ENCODE results near the gene RAB30.

RAB30 gene

DNA sequence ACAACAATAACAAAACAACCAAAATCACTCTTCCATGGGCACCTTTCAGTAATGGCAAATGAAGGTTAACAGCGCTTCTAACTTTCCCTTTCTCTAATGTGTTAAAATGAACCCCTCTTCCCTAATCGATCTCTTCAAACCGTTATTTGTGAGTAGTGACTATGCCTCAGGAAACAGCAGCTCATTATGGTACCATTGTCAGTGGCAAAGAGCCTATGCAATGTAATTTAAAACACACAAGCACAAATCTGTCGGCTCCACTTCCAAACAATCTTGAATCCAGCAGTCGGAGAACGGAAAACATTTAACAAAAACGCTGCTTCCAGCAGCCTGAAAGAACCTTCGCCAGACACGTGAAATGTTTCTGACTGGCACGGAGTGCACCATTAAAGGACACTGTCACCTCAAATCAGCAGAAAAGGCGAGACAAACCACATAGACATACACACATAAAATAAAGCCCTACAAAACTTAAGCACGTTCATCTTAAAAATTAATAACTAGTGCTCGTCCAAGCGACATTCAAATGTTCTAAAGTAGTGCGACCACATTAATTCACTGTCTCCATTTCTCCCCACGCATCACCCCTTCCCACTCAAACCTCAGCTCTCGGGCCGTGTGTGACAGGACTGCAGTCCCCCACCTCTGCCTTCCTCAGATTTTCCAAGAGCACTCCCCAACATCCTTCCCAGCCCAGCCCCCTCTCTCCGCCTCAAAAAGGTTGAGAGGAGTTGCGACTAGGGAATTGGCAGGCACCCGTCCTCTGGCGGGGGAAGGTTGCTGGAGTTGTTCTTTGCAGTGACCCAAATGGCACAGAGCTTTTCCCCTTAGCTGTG lies 748 bp downstream of the RAB30 start:
- no peak for DNase-seq (ENCODE audit: low read depth in 2 of 2)

DNA sequence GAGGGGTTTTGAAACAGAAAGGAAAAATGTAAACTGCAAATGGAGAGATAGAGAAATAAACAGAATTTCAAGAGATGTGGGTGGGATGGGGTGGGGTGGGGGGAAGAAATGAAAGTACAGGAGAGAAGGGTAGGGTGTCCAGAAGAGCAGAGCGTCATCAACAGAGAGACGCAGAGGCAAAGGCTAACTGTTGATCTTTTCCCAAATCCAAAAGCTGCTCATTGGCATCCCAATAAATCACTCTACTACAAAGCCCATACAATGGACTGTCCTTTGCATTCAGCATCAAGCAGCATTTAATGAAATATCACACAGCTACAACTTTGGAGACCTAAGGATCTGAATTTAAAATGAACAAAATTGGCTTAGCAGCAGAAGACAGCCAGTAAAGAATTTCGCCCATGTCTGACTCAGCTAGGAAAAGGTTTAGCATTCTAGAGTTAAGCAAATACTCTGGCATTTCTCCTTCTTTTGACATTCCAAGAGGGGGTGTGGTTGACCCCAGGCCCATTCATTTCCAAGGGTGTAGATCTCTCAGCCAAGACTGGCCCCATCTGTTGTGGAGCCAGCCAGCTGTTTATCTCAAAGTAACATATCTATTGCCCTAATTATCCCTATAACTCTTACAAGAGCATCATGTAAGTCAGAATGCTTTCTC lies 1.5 kb downstream of the RAB30 start:
- DNase-seq (ENCODE audit: low read depth in 2 of 2), result no peak

DNA sequence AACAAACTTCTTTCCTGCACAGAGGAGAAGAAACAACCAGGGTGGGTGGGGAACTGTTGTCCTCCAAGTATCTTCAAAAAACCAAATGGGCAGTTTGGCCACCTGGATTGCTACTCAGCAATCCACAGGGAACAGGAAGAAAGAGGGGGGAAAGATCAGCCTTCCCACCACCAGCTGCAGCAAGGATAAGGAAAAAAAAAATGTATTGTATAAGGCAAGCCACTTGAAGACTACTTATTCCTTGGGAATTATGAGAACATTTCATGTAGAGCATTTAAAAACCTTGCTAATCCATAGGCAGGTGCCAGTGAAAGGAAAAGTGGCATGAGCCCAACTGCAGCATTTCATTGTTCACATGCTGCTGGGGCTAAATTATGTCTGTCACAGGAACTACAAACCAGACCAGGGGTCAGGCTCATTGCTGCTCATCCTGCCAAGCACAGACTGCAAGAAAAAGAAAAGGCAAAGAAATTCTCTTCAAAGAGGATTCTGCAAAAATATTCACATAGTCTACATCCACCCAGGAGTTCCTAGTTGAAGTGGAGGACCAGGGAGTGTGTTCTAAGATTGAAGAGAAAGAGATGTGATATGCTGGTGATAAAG lies 2.2 kb downstream of the RAB30 start:
- DNase-seq (ENCODE audit: low read depth in 2 of 2), result no peak

DNA sequence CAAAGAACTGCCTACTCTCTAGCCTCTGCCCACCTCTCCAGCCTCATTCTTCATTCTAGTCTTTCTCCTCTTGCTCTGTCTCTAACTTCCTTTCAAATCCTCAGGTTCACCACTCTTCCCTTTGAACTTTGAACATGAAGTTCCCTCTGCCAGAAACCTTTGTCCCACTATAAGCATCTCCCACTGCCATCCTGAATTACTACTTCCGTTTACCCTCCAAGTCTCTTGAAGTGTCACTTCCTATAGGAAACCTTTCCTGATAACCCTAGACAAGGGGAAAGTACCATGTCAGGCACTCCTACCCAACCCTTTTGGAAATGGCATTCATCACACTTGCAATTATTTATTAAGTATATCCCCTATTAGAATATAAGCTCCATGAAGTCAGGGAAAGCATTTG lies 3.1 kb downstream of the RAB30 start:
- no peak for DNase-seq (ENCODE audit: low read depth in 2 of 2)

DNA sequence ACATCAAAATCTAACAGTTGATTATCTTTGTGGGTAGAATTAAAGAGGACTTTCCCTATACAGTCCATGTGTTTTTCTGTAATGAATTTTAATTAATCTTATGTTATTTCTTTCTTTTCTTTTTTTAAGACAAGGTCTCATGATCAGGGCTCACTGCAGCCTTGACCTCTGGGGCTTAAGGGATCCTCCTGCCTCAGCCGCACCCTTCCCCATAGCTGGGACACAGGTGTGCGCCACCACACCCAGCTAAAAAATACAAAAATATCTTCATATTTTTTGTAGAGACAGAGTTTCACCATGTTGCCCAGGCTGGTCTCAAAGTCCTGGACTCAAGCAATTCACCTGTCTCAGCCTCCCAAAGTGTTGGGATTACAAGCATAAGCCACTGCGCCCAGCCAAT lies 7.7 kb downstream of the RAB30 start:
- no peak for DNase-seq (ENCODE audit: low read depth in 2 of 2)

DNA sequence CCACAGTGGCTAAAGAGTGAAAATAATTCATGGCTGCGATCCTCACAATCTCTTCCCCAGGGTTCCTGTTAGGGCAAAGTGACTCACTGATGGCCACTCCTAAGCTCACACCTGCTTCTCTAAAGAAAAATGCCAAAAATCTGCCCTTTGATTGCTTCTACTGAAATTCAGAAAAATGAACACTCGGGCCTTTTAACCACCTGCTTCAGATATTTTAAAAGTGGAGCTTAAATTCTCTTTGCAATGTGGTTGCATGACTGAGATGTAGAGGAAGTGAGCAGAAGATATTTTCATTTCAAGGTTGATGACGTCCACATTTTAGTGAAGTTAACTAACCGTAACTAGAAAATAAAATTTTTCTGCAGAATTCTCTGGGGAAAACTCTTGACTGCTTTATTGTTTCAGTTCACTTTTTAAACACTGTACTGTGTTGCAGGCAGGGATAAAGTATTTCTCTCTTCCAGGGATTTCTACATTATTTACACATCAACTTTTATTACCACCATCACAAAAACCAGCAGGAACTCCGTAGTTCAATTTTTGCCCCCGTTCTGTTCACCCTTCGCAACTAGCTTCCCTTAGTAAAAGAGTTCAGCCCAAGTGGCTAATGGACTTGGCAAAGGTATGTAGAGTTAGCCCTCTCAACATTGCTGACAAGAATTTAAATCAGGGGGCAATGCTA lies 8.5 kb downstream of the RAB30 start:
- no peak for DNase-seq (ENCODE audit: low read depth in 2 of 2)

DNA sequence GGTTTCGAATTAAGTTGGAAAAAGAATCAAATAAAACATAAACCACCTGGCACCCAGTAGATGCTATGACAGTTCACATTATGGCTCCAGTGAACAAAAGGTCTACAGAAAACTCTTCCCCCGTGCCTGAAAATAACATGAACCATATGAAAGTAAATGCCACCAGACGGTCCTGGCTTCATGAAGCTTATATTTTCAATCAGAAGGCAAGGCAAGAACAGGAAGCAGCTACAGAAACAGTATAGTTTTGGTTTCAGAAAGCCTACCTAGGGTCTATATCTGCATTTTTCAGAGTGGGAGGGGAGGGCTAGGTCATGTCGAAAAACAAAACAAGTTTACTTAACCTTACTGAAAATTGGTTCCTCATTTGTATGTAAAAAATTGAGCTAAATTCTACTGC lies 9.8 kb downstream of the RAB30 start:
- no peak for DNase-seq (ENCODE audit: low read depth in 2 of 2)

DNA sequence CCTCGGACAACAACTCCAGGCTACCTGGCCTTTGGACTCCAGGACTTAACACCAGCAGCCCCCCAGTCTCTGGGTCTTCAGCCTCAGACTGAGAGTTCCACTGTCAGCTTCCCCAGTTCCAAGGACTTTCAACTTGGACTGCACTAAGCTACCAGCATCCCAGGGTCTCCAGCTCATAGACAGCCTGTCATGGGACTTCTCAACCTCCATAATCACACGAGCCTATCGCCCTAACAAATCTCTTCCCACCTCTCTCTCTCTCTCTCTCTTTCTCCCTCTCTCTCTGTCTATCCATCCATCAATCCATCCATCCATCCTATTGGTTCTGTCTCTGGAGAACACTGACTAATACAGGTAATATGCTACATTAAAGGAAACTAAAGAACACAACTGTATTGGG lies 10.7 kb downstream of the RAB30 start:
- no peak for DNase-seq (ENCODE audit: low read depth in 2 of 2)

DNA sequence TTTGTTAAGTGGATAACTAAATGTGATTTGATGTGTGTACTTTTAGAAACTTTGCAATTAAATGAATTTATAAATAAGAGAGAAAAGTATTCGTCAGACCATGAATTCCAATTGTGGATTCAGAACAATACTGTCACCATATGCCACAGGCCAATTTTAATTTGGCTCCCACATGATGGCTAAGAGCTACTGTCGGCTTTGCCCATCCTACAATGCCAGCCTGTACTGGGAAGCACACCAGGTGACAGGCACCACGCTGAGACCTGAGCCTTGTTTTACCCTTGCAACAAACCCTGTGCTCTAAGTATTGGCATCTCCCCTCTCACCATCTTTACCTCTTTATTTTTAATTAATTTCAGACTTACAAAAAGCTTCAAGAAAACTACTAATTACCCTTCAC lies 14.0 kb downstream of the RAB30 start:
- no peak for DNase-seq (ENCODE audit: low read depth in 2 of 2)

DNA sequence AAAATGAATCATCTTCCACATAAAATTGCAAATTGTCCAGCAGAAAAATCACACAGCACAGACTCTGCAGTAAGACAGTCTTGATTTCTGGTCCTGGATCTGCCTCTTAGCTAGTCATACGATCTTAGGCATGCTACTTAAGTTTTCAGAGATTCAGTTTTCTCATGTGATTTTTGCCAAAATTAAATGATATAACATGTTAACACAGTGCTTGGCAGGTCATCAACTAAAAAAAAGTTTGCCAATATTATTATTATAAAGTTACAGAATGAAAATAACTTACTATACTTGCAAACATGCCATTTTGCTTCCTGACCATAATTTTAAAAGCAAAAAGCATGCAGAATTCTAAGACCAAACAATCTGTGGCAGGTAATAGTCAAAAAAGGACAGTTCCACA lies 15.1 kb downstream of the RAB30 start:
- no peak for DNase-seq (ENCODE audit: low read depth in 2 of 2)

DNA sequence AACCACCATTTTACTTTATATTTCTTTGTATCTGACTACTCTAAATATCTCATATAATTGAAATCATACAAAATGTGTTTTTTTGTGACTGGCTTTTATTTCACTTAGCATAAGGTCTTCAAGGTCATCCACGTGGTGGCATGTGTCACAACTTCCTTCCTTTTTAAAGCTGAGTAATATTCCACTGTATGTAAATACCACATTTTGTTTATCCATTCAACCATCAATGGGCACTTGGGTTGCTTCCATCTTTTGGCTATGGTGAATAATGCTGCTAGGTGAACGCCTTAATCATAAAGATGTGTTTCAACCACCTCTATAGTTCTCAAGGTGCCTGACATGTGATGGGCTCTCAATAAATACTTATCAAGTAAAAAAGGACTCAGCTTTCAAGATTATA lies 15.5 kb downstream of the RAB30 start:
- DNase-seq (ENCODE audit: low read depth in 2 of 2), result no peak

DNA sequence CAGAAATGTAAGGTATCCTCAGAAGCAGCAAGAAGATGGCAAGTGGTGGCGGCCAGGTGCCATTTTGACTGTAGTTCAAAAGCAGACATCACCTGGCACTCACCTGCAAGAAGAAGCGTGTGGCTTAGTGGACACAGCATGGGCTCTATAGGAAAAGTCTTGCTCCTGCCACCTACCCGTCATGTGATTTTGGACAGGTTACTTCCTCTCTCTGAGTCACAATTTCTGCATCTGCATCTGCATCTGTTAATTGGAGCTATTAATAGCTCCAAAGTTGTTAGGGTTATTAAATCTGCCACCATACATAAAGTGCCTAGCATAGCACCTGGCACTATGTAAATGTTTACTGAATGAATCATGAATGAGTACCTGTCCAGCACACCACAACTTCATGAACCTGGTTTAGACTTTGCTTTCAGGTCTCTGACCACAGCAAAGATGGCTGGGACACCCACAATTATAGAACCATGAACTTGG lies 16.8 kb downstream of the RAB30 start:
- no peak for DNase-seq (ENCODE audit: low read depth in 2 of 2)

DNA sequence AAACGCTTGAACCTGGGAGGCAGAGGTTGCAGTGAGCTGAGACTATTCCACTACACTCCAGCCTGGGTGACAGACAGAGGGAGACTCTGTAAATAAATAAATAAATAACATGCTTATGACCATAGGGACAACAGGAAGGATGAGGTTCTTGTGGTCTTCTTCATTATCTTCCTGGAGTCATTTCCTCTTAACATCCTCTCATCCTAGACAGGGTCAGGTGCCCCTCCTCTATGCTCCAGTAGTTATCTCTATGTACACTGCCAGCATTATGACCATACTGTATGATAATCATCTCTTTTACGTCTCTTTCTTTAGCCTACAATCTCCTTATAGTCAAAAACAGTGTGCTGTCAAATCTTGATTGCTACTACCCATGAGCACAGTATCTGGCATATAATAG lies 17.7 kb downstream of the RAB30 start:
- DNase-seq (ENCODE audit: low read depth in 2 of 2), result no peak

DNA sequence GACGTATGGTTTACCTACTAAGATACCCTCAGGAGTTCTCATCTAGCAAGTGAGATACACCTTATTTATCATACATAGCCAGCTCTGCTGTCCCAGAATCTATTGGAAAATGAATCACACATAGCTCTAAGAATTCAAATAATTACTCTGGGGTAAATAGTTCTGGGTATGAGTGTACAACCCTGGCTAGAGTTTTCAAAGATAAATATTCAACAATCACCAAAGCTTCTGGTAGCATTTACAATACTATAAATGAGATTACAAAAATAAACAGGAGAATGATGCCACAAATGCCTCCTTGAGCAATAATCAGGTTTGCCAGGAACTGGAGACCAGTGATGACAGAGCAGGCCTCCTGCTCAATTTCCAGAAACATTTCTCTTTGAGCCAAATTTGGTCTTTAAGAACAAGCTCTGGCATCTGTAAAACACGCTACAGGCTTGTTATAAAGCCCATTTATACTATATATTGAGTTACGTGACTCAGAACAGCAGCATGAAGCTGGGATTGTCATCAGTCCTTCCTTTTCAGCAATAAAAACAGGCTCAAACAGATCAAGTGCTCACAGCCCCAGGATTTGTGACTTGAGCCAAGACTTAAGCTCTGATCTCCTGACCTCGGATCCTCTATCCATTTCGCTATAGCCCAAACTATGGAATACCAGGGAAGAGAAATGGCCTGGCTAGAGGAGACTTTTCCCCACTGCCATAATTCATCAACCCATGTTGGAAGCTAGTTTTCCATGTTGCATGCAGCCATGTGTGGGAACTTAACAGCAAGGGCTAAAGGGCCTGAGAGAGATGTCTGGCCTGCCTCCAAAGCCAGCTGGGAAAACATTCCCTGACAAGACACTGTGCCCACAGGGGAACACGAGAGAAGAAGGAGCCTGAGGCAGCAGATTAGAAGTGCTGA lies 19.7 kb downstream of the RAB30 start:
- no peak for DNase-seq (ENCODE audit: low read depth in 2 of 2)

DNA sequence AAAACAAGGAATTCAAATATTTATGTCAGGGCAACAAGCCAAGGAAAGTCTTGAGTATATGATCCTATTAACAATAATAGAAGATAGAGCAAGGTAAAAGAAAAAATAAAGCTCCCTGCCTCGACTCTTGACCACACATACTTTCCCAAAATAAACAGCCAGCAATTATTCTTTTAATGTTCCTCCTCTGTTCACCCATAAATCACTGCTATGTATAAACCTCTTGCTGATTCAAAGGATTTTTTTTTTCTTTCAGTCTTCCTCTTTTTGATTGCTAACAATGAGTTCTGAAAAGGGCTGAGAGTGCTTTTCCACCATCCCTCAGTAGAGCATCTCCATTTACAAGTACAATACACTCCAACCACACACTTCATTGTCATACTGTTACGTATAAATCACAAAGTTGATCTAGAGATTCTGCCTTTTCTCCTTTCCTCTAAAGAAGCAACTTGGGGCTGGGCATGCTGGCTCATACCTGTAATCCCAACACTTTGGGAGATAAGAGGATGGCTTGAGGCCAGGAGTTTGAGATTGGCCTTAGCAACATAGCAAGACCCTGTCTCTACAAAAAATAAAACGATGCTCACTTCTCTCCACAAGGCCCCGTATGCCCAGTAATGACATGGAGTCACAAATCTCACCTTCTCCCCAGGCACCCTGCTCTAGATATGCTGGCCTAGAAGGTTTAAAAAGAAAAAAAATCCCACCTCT lies 24.0 kb downstream of the RAB30 start:
- no peak for DNase-seq (ENCODE audit: low read depth in 2 of 2)

DNA sequence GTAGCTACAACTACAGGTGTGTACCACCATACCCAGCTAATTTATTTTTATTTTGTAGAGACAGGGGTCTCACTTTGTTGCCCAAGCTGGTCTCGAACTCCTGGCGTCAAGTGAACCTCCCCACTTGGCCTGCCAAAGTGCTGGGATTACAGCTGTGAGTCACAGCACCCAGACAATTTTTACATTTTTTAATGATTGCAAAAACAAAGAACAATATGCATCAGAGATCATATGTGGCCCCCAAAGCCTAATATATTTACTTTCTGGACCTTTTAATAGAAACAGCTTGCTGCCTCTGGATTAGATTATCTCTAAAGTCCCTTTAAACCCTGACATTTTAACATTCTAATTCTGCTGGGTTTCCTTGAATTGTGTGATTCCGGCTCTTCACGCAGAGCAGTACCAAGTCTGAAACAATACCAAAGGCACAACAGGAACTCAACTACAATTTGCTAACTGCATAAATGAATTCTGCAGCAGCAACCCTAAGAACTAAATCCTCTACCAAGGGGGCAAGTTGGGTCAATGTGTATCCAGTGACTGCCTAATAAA lies 25.0 kb downstream of the RAB30 start:
- DNase-seq (ENCODE audit: low read depth in 2 of 2), result no peak

DNA sequence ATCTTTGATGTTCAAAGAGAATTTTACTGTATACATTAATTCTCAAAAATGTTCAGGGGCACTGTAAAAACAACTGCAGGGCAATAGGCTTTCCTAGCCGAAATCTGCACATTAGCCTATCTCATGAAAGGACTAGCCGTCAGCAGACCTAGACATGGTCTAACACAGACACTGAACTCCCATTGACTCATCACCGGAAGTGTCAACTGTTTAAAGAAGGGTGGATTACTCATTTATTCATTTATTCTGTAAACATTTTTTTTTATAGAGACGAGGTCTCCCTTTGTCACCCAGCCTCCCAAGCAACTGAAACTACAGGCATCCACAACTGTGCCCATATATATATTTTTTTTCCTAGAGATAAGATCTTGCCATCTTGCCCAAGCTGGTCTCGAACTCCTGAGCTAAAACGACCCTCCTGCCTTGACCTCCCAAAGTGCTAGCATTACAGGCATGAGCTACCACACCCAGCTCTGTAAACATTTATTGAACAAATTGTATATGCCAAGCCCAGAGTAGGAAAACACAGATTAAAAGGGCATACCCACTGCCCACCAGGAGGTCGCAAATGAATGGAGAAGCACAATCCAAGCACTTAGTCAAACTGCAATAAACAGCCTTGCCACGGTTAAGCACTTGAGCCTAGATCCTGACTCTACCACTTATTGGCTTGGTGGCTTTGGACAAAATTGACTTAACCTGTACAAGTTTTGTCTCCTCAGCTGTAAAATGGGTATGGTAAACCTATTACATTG lies 26.6 kb downstream of the RAB30 start:
- no peak for DNase-seq (ENCODE audit: low read depth in 2 of 2)

DNA sequence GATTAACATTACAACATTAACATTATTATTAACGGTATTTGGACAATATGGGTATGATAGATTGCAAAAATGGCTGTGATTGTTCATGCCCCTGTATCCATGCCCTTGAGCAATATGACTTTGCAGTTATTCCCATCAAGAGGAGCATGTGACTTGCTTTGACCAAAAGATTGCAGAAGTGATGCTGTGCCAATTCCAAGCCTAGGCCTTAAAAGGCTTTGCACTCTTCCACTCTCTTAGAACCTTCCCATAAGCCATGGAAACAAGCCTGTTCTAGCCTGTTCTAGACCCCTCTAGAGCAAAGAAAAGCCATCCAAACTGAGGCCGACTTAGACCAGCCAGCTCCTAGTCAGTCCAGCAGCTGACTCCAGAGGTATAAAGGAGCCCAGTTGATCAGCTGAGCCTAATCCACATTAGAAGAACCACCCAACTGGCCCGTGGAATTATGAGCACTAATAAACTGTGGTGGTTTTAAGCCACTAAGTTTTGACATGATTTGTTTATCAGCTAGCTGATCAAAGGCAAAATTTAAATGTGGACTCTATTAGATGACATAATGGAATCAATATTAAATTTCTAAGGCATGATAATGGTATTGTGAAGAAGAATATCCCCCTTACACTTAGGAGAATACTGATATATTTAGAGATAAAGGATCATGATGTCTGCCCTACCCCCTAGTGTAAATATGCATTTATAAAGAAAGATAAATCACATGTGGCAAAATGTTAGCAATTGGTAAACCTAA lies 28.6 kb downstream of the RAB30 start:
- DNase-seq (ENCODE audit: low read depth in 2 of 2), result no peak

DNA sequence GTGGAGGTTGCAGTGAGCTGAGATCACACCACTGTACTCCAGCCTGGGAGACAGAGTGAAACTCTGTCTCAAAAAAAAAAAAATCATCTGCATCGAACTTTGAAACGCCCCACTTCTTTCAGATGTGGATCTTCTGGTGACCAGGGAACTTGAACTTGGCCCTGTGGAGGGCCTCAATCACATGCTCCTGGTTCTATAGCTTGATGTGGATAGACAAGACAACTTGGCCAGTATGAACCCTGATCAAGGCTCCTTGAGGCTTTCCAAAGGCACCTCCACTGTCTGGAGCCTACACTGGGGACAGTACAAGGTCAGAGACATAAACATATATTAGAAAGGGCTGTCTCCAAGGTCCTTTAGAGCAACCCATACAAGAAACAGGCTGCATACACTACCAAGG lies 30.6 kb downstream of the RAB30 start:
- DNase-seq (ENCODE audit: low read depth in 2 of 2), result no peak

Data from stimulated activated CD8-positive, alpha-beta memory T cell treated with anti-CD3 and anti-CD28 coated beads, Interleukin-7, amount 100 ng/mL, for 1 hour (primary cell).